Measurements from ENCODE around the gene CNST.
"Not testable (repeated sequence)": the region's sequence is repeated elsewhere in the genome, so short reads cannot be mapped to it uniquely, and the experiment has no call there.

The CNST gene

GRCh38 chr1:246629976-246630375, 63.7 kb downstream of the CNST start:
- no peaks in the 10 kb centered on the region for H4K20me1 ChIP-seq (ENCODE audit: insufficient read depth, low read length)
- no peak overlapping the region for H2AFZ ChIP-seq (ENCODE audit: low read length)
- no peak for DNase-seq
- no peaks in the 10 kb centered on the region for H3K9me3 ChIP-seq (replicated peaks; ENCODE audit: insufficient read depth, low read length)
- 0 out of 2 replicates have a peak, but pooled peaks cover 2% of the 10 kb centered on the region for H3K36me3 ChIP-seq (replicated peaks; ENCODE audit: insufficient read depth, low read length)
- peaks cover 16% of the 10 kb centered on the region for H3K4me1 ChIP-seq (ENCODE audit: low read length)
- H3K9ac ChIP-seq (ENCODE audit: low read length), result no peak overlapping the region
- no peaks in the 10 kb centered on the region for H3K9me2 ChIP-seq (replicated peaks; ENCODE audit: insufficient read depth, low read length)
- TF ChIP-seq CTCF (IDR thresholded peaks at IDR 0.05; ENCODE audit: low read length), result no peak
- no peak for TF ChIP-seq EZH2 (optimal IDR thresholded peaks at IDR 0.05; ENCODE audit: low read depth, low read length)
- TF ChIP-seq EZH2phosphoT487 (IDR thresholded peaks at IDR 0.05; ENCODE audit: low read length), result no peak
- H3F3A ChIP-seq (ENCODE audit: insufficient read depth, low read length), result no peaks in the 10 kb centered on the region; the same call in 1 of the 2 replicates
- H3K79me2 ChIP-seq (ENCODE audit: low read length), result peaks cover 3% of the 10 kb centered on the region; the same call in 1 of the 2 replicates
- no peak overlapping the region for H3K4me2 ChIP-seq (ENCODE audit: low read depth, low read length)
- H3K4me3 ChIP-seq (ENCODE audit: low read length), result no peak overlapping the region
- no peak overlapping the region for H3K27ac ChIP-seq (ENCODE audit: low read length)
- no peaks in the 10 kb centered on the region for H3K27me3 ChIP-seq (replicated peaks; ENCODE audit: insufficient read depth, low read length)

DNA sequence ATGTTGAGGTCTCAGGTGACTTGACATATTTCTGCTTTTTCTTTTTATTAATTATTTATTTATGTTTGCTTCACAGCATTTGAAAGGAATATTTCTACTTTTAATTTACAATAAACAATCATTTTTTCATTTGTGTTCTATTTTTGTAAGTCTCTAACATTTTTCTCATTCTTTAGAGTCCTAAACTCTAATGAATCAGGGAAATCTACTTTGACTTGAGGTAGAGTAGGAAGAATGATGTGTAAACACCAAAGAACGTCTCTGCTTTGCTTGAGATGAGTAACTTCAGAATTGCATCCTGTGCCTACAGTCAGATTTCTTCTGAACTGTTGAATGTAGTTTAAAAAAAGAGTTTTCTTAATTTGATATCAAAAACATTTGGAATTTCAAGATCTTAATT, 65.2 kb downstream of the CNST start:
- H3K79me2 ChIP-seq (ENCODE audit: low read length), result peaks cover 3% of the 10 kb centered on the region; the same call in 1 of the 2 replicates
- H3K9me2 ChIP-seq (replicated peaks; ENCODE audit: insufficient read depth, low read length), result no peaks in the 10 kb centered on the region

DNA sequence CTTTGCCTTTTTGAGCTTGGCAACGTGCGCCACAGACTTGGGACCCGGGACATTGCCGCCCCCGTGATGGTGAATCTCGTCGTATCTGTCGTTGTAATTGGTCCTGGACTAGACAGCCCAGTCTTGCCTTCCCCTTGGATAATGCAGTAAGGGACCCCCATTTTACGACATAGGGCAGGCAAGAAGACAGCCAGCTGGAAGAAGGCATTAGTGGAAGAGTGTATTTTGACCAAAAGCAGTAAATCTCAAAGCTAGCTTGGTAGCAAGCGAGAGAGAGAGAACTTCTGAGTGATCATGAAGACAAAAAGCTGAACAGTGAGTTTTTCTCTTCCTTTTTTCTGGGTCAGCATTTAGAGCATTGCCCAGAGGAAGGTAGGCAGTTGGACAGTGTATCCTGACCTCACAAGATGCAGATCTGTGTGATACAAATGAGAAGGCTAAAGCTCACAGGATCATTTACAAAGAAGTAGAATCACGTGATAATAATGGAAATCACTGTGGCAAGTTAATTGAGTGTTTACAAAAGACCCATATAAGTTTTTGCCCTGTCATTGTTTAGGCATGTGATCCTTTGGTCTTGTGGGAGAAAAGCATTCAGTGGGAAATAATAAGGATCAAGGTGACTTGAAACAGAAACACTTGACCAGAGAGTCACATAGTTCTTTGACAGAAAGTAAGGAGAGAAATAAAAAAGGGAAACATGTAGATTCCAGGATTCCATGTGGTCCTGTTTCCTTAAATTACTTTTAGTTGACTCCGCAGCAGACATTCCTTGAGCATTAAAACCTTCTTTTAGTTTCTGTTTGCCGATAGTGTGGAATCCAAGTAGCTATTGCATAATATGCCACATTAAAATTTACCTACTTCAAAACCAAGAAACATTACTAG, 66.3 kb downstream of the CNST start:
- 0 out of 2 replicates have a peak, but pooled peaks cover 2% of the 10 kb centered on the region for H3K36me3 ChIP-seq (replicated peaks; ENCODE audit: insufficient read depth, low read length)
- H3K4me3 ChIP-seq (ENCODE audit: low read length), result no peak overlapping the region
- H3F3A ChIP-seq (ENCODE audit: insufficient read depth, low read length), result no peaks in the 10 kb centered on the region; the same call in 1 of the 2 replicates
- TF ChIP-seq CTCF (IDR thresholded peaks at IDR 0.05; ENCODE audit: low read length) (no peak), EZH2 (optimal IDR thresholded peaks at IDR 0.05; ENCODE audit: low read depth, low read length) (no peak), EZH2phosphoT487 (IDR thresholded peaks at IDR 0.05; ENCODE audit: low read length) (no peak)
- no peaks in the 10 kb centered on the region for H4K20me1 ChIP-seq (ENCODE audit: insufficient read depth, low read length)
- H3K27me3 ChIP-seq (replicated peaks; ENCODE audit: insufficient read depth, low read length), result no peaks in the 10 kb centered on the region
- H3K9me2 ChIP-seq (replicated peaks; ENCODE audit: insufficient read depth, low read length), result no peaks in the 10 kb centered on the region
- H3K4me1 ChIP-seq (ENCODE audit: low read length), result peaks cover 16% of the 10 kb centered on the region
- no peak overlapping the region for H3K4me2 ChIP-seq (ENCODE audit: low read depth, low read length)
- no peak overlapping the region for H2AFZ ChIP-seq (ENCODE audit: low read length)
- H3K9me3 ChIP-seq (replicated peaks; ENCODE audit: insufficient read depth, low read length), result no peaks in the 10 kb centered on the region
- H3K9ac ChIP-seq (ENCODE audit: low read length), result no peak overlapping the region
- DNase-seq, result no peak
- no peak overlapping the region for H3K27ac ChIP-seq (ENCODE audit: low read length)
- peaks cover 7% of the 10 kb centered on the region; the same call in 1 of the 2 replicates for H3K79me2 ChIP-seq (ENCODE audit: low read length)

More for the DNA sequence above, 65.2 kb downstream of the CNST start:
- Histone ChIP-seq H3K36me3 (replicated peaks; ENCODE audit: insufficient read depth, low read length) (0 out of 2 replicates have a peak, but pooled peaks cover 2% of the 10 kb centered on the region), H3K4me1 (ENCODE audit: low read length) (peaks cover 16% of the 10 kb centered on the region), H3K27ac (ENCODE audit: low read length) (no peak overlapping the region), H3K9ac (ENCODE audit: low read length) (no peak overlapping the region), H3K4me2 (ENCODE audit: low read depth, low read length) (no peak overlapping the region), H3K4me3 (ENCODE audit: low read length) (no peak overlapping the region), H4K20me1 (ENCODE audit: insufficient read depth, low read length) (no peaks in the 10 kb centered on the region), H3K27me3 (replicated peaks; ENCODE audit: insufficient read depth, low read length) (no peaks in the 10 kb centered on the region), H2AFZ (ENCODE audit: low read length) (no peak overlapping the region), H3F3A (ENCODE audit: insufficient read depth, low read length) (no peaks in the 10 kb centered on the region; the same call in 1 of the 2 replicates), H3K9me3 (replicated peaks; ENCODE audit: insufficient read depth, low read length) (no peaks in the 10 kb centered on the region)
- TF ChIP-seq CTCF (IDR thresholded peaks at IDR 0.05; ENCODE audit: low read length) (no peak), EZH2phosphoT487 (IDR thresholded peaks at IDR 0.05; ENCODE audit: low read length) (no peak), EZH2 (optimal IDR thresholded peaks at IDR 0.05; ENCODE audit: low read depth, low read length) (no peak)
- no peak for DNase-seq

- not testable (repeated sequence) for H3K9ac ChIP-seq (ENCODE audit: low read length); H3K27me3 ChIP-seq (replicated peaks; ENCODE audit: insufficient read depth, low read length); H3K9me3 ChIP-seq (replicated peaks; ENCODE audit: insufficient read depth, low read length); H2AFZ ChIP-seq (ENCODE audit: low read length); H3K4me3 ChIP-seq (ENCODE audit: low read length); H3K4me2 ChIP-seq (ENCODE audit: low read depth, low read length); H3K27ac ChIP-seq (ENCODE audit: low read length); H3K36me3 ChIP-seq (replicated peaks; ENCODE audit: insufficient read depth, low read length); H3K9me2 ChIP-seq (replicated peaks; ENCODE audit: insufficient read depth, low read length); H3K4me1 ChIP-seq (ENCODE audit: low read length); H4K20me1 ChIP-seq (ENCODE audit: insufficient read depth, low read length); DNase-seq; H3F3A ChIP-seq (ENCODE audit: insufficient read depth, low read length)
- peaks cover 15% of the 10 kb centered on the region; the same call in 1 of the 2 replicates for H3K79me2 ChIP-seq (ENCODE audit: low read length)
These were observed 68.4 kb downstream of the CNST start for GRCh38 chr1:246634659-246635058.
